Osteoblast (primary cell): ENCODE data around the gene SLC16A5. TPM values are rescaled to one million over a fixed set of nuclear protein-coding genes. Genes with fewer than 3 reads are reported as not detected.

Experiments used
- DNase-seq: peaks from one replicate; pipeline ENCODE4 v3.0.0; 2011; ENCODE audit warnings: low spot score, mixed read lengths; ENCODE audit not compliant: insufficient read length; ENCODE audit errors: missing footprints
- H2AFZ ChIP-seq: 2 replicates; pipeline ENCODE4 v1.6.0; 2011; ENCODE audit warnings: mild to moderate bottlenecking, low read length
- H3K27ac ChIP-seq: 2 replicates; pipeline ENCODE4 v1.5.1; 2011; ENCODE audit warnings: mild to moderate bottlenecking, low read depth, low read length, moderate library complexity
- H3K27me3 ChIP-seq: 2 replicates; pipeline ENCODE4 v1.6.0; 2012; ENCODE audit warnings: mild to moderate bottlenecking, control low read depth, inconsistent platforms, low read length, moderate library complexity; ENCODE audit not compliant: insufficient read depth
- H3K36me3 ChIP-seq: 2 replicates; pipeline ENCODE4 v1.5.1; 2011; ENCODE audit warnings: mild to moderate bottlenecking, low read length, control low read depth, moderate library complexity; ENCODE audit not compliant: insufficient read depth
- H3K4me1 ChIP-seq: 2 replicates; pipeline ENCODE4 v1.5.1; 2011; ENCODE audit warnings: mild to moderate bottlenecking, low read length, control low read depth, moderate library complexity; ENCODE audit not compliant: insufficient read depth
- H3K4me2 ChIP-seq: 2 replicates; pipeline ENCODE4 v1.6.0; 2011; ENCODE audit warnings: mild to moderate bottlenecking, low read length; ENCODE audit not compliant: insufficient read depth
- H3K4me3 ChIP-seq: fragments of 200-600 bp; sonication (generic); 3 replicates; pipeline ENCODE4 v1.5.1; 2012; ENCODE audit warnings: mild to moderate bottlenecking, low read length, inconsistent platforms; ENCODE audit not compliant: insufficient read depth
- H3K79me2 ChIP-seq: 2 replicates; pipeline ENCODE4 v1.6.0; 2012; ENCODE audit warnings: mild to moderate bottlenecking, low read length, control low read depth, inconsistent platforms; ENCODE audit not compliant: insufficient read depth
- H3K9me3 ChIP-seq: 2 replicates; pipeline ENCODE4 v1.5.1; 2011; ENCODE audit warnings: low read depth, low read length, control low read depth
- H4K20me1 ChIP-seq: 2 replicates; pipeline ENCODE4 v1.6.0; 2012; ENCODE audit warnings: mild to moderate bottlenecking, low read length, control low read depth; ENCODE audit not compliant: insufficient read depth
- total RNA-seq: library from RNA; depleted of rRNA; stranded (reverse); fragments of >200 nt; gene quantifications from 2 replicates; pipeline ENCODE4 v1.2.3, GENCODE V29; 2012
- TF ChIP-seq, protein P1 (sequence below): IDR thresholded peaks from 2 replicates; pipeline ENCODE4 v1.5.1; 2011; ENCODE audit warnings: mild to moderate bottlenecking, low read depth, low read length, moderate library complexity; ENCODE audit errors: extremely low read depth

The SLC16A5 gene
- total RNA-seq, 1 donor: 16.3 TPM

DNA sequence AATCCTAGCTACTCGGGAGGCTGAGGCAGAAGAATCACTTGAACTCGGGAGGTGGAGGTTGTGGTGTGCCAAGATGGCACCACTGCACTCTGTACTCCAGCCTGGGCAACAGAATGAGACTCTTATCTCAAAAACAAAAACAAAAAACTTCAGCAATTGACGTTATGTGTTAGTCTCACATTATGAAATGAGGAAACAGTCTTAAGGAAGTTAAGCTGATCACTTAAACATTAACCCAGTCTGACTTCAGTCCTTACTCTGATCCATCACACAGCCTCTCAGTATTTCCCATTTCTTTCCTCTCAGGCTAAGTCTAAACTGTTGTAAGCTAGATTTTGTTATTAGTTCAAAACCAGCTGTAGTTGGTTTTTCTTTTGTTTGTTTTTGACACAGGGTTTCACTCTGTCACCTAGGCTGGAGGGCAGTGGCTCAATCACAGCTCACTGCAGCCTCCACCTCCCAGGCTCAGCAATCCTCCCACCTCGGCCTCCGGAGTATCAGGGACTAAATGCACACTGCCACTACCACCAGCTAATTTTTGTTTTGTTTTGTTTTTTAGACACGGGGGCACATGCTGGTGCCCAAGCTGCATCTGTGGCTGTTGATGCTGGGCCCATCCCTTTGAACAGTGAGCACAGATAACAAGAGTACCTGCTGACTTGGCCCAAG, 60.3 kb downstream of the SLC16A5 start:
- H4K20me1 ChIP-seq: peaks cover 7% of the 10 kb centered on the region
- H3K9me3 ChIP-seq: no peaks in the 10 kb centered on the region
- H3K27me3 ChIP-seq: no peaks in the 10 kb centered on the region
- TF ChIP-seq, protein P1, sequence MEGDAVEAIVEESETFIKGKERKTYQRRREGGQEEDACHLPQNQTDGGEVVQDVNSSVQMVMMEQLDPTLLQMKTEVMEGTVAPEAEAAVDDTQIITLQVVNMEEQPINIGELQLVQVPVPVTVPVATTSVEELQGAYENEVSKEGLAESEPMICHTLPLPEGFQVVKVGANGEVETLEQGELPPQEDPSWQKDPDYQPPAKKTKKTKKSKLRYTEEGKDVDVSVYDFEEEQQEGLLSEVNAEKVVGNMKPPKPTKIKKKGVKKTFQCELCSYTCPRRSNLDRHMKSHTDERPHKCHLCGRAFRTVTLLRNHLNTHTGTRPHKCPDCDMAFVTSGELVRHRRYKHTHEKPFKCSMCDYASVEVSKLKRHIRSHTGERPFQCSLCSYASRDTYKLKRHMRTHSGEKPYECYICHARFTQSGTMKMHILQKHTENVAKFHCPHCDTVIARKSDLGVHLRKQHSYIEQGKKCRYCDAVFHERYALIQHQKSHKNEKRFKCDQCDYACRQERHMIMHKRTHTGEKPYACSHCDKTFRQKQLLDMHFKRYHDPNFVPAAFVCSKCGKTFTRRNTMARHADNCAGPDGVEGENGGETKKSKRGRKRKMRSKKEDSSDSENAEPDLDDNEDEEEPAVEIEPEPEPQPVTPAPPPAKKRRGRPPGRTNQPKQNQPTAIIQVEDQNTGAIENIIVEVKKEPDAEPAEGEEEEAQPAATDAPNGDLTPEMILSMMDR: no peak
- peaks cover 56% of the 10 kb centered on the region for H3K36me3 ChIP-seq
- DNase-seq: no peak
- no peak overlapping the region for H3K27ac ChIP-seq
- peaks cover 60% of the 10 kb centered on the region for H3K79me2 ChIP-seq
- H2AFZ ChIP-seq: no peak overlapping the region
- H3K4me3 ChIP-seq: no peak overlapping the region
- H3K4me1 ChIP-seq: peaks cover 7% of the 10 kb centered on the region
- H3K4me2 ChIP-seq: no peak overlapping the region

DNA sequence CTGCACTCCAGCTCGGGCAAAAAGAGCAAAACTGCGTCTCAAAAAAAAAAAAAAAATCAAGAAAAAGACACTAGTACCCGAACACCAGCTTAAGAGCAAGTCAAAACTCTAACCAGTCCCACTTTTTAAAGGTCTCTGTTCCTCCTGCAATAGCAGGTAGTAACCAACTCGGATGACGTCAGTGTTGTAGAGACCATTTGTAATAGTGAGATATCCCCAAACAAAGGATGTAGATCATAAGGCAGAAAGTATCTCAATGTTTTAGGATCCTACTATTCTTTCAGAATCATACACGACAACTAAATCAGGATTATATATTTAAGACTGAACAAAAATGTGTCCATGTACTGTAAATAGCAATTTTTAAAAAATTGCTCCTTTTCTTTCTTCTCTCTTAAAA, 64.2 kb downstream of the SLC16A5 start:
- DNase-seq: no peak
- Histone ChIP-seq H3K4me1 (peaks cover 15% of the 10 kb centered on the region), H3K36me3 (peaks cover 22% of the 10 kb centered on the region), H2AFZ (no peak overlapping the region), H3K79me2 (peaks cover 72% of the 10 kb centered on the region), H4K20me1 (peaks cover 17% of the 10 kb centered on the region), H3K27me3 (no peaks in the 10 kb centered on the region), H3K4me3 (no peak overlapping the region), H3K27ac (no peak overlapping the region), H3K4me2 (no peak overlapping the region), H3K9me3 (no peaks in the 10 kb centered on the region)
- TF ChIP-seq, protein P1: no peak

DNA sequence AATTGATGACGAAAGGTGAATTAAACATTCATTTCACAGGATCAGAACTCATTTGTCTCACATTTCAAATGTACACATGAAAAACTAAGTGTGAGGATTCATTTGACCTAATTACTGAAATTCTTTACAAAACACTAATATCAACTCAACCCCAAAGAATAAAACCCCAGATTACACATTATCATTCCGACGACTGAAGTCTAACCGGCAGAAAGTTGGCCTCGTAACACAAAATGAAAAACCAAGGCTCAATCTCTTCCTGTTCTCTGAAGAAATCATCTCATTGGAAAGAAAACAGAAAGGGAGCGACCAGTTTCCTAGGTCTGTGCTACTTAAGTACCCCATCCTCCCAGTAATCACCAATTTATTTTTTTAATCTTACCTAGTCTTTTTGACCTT, 64.8 kb downstream of the SLC16A5 start:
- Histone ChIP-seq H3K4me1 (peaks cover 15% of the 10 kb centered on the region), H3K79me2 (peaks cover 66% of the 10 kb centered on the region), H3K27ac (peak overlapping the region; percentile 56), H3K4me3 (peak overlapping the region; percentile 96), H4K20me1 (peaks cover 17% of the 10 kb centered on the region), H3K36me3 (peaks cover 16% of the 10 kb centered on the region), H3K4me2 (peak overlapping the region; percentile 100), H3K27me3 (no peaks in the 10 kb centered on the region), H3K9me3 (no peaks in the 10 kb centered on the region), H2AFZ (peak overlapping the region; percentile 70)
- TF ChIP-seq, protein P1: no peak
- DNase-seq: no peak

DNA sequence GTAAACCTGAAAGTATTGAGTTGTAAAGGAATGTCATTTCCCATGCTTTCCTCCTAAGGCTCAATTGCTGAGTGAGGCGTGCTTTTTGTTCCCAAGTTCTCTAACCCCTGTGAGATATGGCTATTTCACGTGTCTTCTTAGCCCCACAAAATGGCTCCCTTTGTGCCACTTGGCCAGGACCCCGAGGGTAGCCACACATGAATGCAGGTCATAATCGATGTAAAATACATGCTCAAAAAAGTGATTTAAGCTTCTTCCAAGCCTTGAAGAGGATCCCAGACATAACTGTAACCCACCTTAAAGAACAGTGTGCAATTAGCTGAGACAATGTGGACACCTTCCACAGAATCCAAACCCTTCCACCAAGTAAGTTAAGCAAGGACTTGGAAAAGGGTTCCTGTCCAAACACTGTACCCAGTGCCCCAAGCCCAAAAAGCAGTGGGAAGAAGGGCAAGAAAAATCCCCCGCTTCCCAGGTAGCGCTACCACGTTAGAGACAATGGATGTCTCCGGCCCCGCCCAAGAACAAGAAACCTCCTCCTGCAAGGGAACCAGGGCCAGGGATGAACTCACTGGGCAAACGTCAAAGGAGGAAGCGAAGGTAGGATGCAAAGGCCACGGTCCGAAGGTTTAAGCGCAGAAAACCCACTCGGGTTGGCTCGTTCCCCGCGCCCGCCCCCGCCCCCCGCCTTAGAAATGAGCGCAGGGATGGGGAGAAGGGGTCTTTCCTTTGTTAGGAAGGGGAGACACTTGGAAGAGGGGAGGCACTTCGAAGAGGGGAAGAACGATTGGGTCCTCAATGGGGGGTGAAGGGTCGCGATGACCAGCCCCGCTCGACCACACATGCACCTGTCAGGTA, 65.4 kb downstream of the SLC16A5 start:
- peak; percentile 69 for DNase-seq
- peak overlapping the region; percentile 76 for H3K27ac ChIP-seq
- H3K79me2 ChIP-seq: peaks cover 60% of the 10 kb centered on the region
- TF ChIP-seq, protein P1: no peak
- H3K4me3 ChIP-seq: peak overlapping the region; percentile 96
- peak overlapping the region; percentile 100 for H3K4me2 ChIP-seq
- H3K9me3 ChIP-seq: no peaks in the 10 kb centered on the region
- H4K20me1 ChIP-seq: peaks cover 17% of the 10 kb centered on the region
- H3K4me1 ChIP-seq: peaks cover 15% of the 10 kb centered on the region
- H3K27me3 ChIP-seq: no peaks in the 10 kb centered on the region
- peaks cover 9% of the 10 kb centered on the region for H3K36me3 ChIP-seq
- H2AFZ ChIP-seq: peak overlapping the region; percentile 70
